GM19372 (cell line): ENCODE measurements around the gene BEND3.
"Not testable (repeated sequence)": the region's sequence is repeated elsewhere in the genome, so short reads cannot be mapped to it uniquely, and the experiment has no call there.

Experiments used
- ATAC-seq: cut with Tn5 transposase; IDR thresholded peaks from one replicate; pipeline ENCODE4 v1.9.1; 2021; ENCODE audit warnings: mild to moderate bottlenecking, low read depth, moderate library complexity; ENCODE audit not compliant: unreplicated experiment

Gene BEND3

GRCh38 chr6:107056796-107057195 lies 58.5 kb downstream of the BEND3 start:
- ATAC-seq = no peak

GRCh38 chr6:107047807-107048206 lies 67.5 kb downstream of the BEND3 start:
- no peak for ATAC-seq

- ATAC-seq = no peak
Measured at GRCh38 chr6:107045826-107046675, 69.3 kb downstream of the BEND3 start.

- no peak for ATAC-seq
Measured at GRCh38 chr6:107033126-107033525, 82.2 kb downstream of the BEND3 start.

- no peak for ATAC-seq
Measured at GRCh38 chr6:107032051-107032450, 83.3 kb downstream of the BEND3 start.

- no peak for ATAC-seq
Measured at GRCh38 chr6:107030151-107030550, 85.2 kb downstream of the BEND3 start.

- no peak for ATAC-seq
Measured at GRCh38 chr6:107026965-107027364, 88.3 kb downstream of the BEND3 start.

GRCh38 chr6:107021446-107022185 lies 93.7 kb downstream of the BEND3 start:
- no peak for ATAC-seq

- no peak for ATAC-seq
Measured at GRCh38 chr6:107020239-107020638, 95.1 kb downstream of the BEND3 start.

- ATAC-seq = not testable (repeated sequence)
Measured at GRCh38 chr6:107019628-107020027, 95.7 kb downstream of the BEND3 start.

GRCh38 chr6:107019047-107019446 lies 96.3 kb downstream of the BEND3 start:
- no peak for ATAC-seq
